GM23338 (cell line): ENCODE data around the gene HRH2. TPM values are rescaled to one million over a fixed set of nuclear protein-coding genes. Genes with fewer than 3 reads are reported as not detected.

ENCODE experiments used
- ATAC-seq: fragments of 200-7000 bp; cut with Tn5 transposase; 3 replicates; pipeline ENCODE4 v1.9.1; 2020
- DNase-seq: peaks from one replicate; pipeline ENCODE4 v3.0.0-alpha.2; 2015; ENCODE audit warnings: low spot score
- H2AFZ ChIP-seq: fragments of 200-600 bp; sonication (generic); 2 replicates; pipeline ENCODE4 v1.8.0; 2016; ENCODE audit warnings: antibody characterized with exemption, mild to moderate bottlenecking, moderate library complexity
- H3F3A ChIP-seq: fragments of 200-600 bp; sonication (generic); replicated peaks from 2 replicates; pipeline ENCODE4 v1.8.0; 2017; ENCODE audit warnings: antibody characterized with exemption, mixed run types, low read depth
- H3K27ac ChIP-seq: fragments of 200-600 bp; sonication (generic); 2 replicates; pipeline ENCODE4 v1.6.1; 2016; ENCODE audit warnings: low read depth
- H3K27me3 ChIP-seq: fragments of 200-600 bp; sonication (generic); 2 replicates; pipeline ENCODE4 v1.8.0; 2016; ENCODE audit warnings: mild to moderate bottlenecking, mixed run types, moderate library complexity; ENCODE audit not compliant: insufficient read depth
- H3K36me3 ChIP-seq: fragments of 200-600 bp; sonication (generic); 2 replicates; pipeline ENCODE4 v1.8.0; 2016; ENCODE audit warnings: mild to moderate bottlenecking; ENCODE audit not compliant: insufficient read depth
- H3K4me1 ChIP-seq: fragments of 200-600 bp; sonication (generic); 2 replicates; pipeline ENCODE4 v1.8.0; 2016; ENCODE audit warnings: mild to moderate bottlenecking, moderate library complexity; ENCODE audit not compliant: insufficient read depth
- H3K4me2 ChIP-seq: fragments of 200-600 bp; sonication (generic); 2 replicates; pipeline ENCODE4 v1.7.1; 2017; ENCODE audit warnings: mixed run types
- H3K4me3 ChIP-seq: fragments of 200-600 bp; sonication (generic); 2 replicates; pipeline ENCODE4 v1.6.1; 2016; ENCODE audit warnings: mixed run types
- H3K79me2 ChIP-seq: fragments of 200-600 bp; sonication (generic); replicated peaks from 2 replicates; pipeline ENCODE4 v1.8.0; 2017; ENCODE audit warnings: mild to moderate bottlenecking; ENCODE audit not compliant: insufficient read depth
- H3K9me2 ChIP-seq: fragments of 200-600 bp; sonication (generic); 2 replicates; pipeline ENCODE4 v1.8.0; 2017; ENCODE audit not compliant: insufficient read depth
- H4K20me1 ChIP-seq: fragments of 200-600 bp; sonication (generic); replicated peaks from 2 replicates; pipeline ENCODE4 v1.8.0; 2017; ENCODE audit warnings: mild to moderate bottlenecking; ENCODE audit not compliant: insufficient read depth
- H3K27ac Mint-ChIP-seq: 2 replicates; pipeline ENCODE4 v1.8.0; 2020; ENCODE audit warnings: inconsistent platforms, mild to moderate bottlenecking, moderate library complexity, mixed read lengths
- H3K27me3 Mint-ChIP-seq: 3 replicates; pipeline ENCODE4 v1.8.0; 2022; ENCODE audit warnings: low read depth, mild to moderate bottlenecking, moderate library complexity, mixed read lengths, inconsistent platforms; ENCODE audit not compliant: insufficient read depth, poor library complexity
- H3K36me3 Mint-ChIP-seq: 3 replicates; pipeline ENCODE4 v1.8.0; 2021; ENCODE audit warnings: low read depth, mild to moderate bottlenecking, inconsistent platforms, moderate library complexity, mixed read lengths
- H3K4me1 Mint-ChIP-seq: 3 replicates; pipeline ENCODE4 v1.8.0; 2020; ENCODE audit warnings: mild to moderate bottlenecking, inconsistent platforms, mixed read lengths
- H3K4me3 Mint-ChIP-seq: 3 replicates; pipeline ENCODE4 v1.8.0; 2021; ENCODE audit warnings: moderate library complexity, mild to moderate bottlenecking, inconsistent platforms, mixed read lengths
- H3K9me3 Mint-ChIP-seq: 3 replicates; pipeline ENCODE4 v1.8.0; 2020; ENCODE audit warnings: moderate library complexity, mild to moderate bottlenecking, inconsistent platforms, mixed read lengths
- EZH2phosphoT487 ChIP-seq: fragments of 200-600 bp; sonication (generic); IDR thresholded peaks from one replicate; pipeline ENCODE4 v1.8.1; 2018; ENCODE audit warnings: antibody characterized with exemption; ENCODE audit not compliant: unreplicated experiment
- JUNB ChIP-seq: IDR thresholded peaks from one replicate; pipeline ENCODE4 v1.6.1; 2016; ENCODE audit warnings: antibody characterized with exemption; ENCODE audit not compliant: unreplicated experiment
- POLR2AphosphoS5 ChIP-seq: IDR thresholded peaks from 2 replicates; pipeline ENCODE4 v1.6.1; 2016; ENCODE audit warnings: antibody characterized with exemption, low read depth
- STAT1 ChIP-seq: IDR thresholded peaks from one replicate; pipeline ENCODE4 v1.6.1; 2016; ENCODE audit warnings: antibody characterized with exemption; ENCODE audit not compliant: unreplicated experiment
- ZNF114 ChIP-seq: fragments of 250-450 bp; sonication (Bioruptor Pico); IDR thresholded peaks from 2 replicates; pipeline ENCODE4 v1.5.0; 2020; ENCODE audit warnings: mild to moderate bottlenecking, moderate library complexity
- polyA plus RNA-seq: library from polyadenylated mRNA; unstranded; fragments of >200 nt; fragmentation: Nextera tagmentation; extraction: Ambion mirVana; gene quantifications from 2 replicates; pipeline ENCODE4 v1.2.1, GENCODE V29; 2016
- total RNA-seq: library from RNA; depleted of rRNA; stranded (reverse); fragments of >200 nt; shearing (Covaris generic); gene quantifications from 2 replicates; pipeline ENCODE4 v1.2.3, GENCODE V29; 2014
- TF ChIP-seq, protein P1 (sequence below): IDR thresholded peaks from 2 replicates; pipeline ENCODE4 v1.6.1; 2016; ENCODE audit warnings: antibody characterized with exemption
- TF ChIP-seq, protein P2 (sequence below): IDR thresholded peaks from one replicate; pipeline ENCODE4 v1.6.1; 2018; ENCODE audit warnings: antibody characterized with exemption; ENCODE audit not compliant: unreplicated experiment
- TF ChIP-seq, protein P3 (sequence below): fragments of 250-450 bp; sonication (Bioruptor Pico); IDR thresholded peaks from 2 replicates; pipeline ENCODE4 v1.5.0; 2020; ENCODE audit warnings: mild to moderate bottlenecking, moderate library complexity
- TF ChIP-seq, protein P4 (sequence below), 2 experiments: fragments of 200-600 bp in 1 of 2; sonication (generic) in 1 of 2; conservative IDR thresholded peaks; 2 replicates each; pipeline versions ENCODE4 v1.5.1 to v1.6.1; 2016 to 2017; ENCODE audit warnings: antibody characterized with exemption in 2 of 2, low read depth in 2 of 2, mild to moderate bottlenecking in 2 of 2, moderate library complexity in 1 of 2

The HRH2 gene
- total and polyA plus RNA-seq, 2 experiments from 2014 or later: 6.8 to 7.0 TPM

DNA sequence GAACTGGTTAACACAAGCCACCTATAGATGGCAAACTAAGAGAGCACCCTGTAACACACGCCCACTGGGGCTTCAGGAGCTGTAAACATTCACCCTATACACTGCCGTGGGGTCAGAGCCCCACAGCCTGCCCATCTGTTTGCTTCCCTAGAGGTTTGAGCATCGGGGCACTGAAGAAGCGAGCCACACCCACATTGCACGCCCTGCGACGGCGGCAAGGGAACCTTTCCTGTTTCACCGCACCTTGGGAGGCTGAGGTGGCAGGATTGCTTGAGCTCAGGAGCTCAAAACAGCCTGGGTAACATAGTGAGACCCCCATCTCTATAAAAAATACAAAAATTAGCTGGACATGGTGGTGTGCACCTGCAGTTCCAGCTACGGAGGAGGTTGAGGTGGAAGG lies 76.6 kb downstream of the HRH2 start (continued):
- TF ChIP-seq, protein P1, sequence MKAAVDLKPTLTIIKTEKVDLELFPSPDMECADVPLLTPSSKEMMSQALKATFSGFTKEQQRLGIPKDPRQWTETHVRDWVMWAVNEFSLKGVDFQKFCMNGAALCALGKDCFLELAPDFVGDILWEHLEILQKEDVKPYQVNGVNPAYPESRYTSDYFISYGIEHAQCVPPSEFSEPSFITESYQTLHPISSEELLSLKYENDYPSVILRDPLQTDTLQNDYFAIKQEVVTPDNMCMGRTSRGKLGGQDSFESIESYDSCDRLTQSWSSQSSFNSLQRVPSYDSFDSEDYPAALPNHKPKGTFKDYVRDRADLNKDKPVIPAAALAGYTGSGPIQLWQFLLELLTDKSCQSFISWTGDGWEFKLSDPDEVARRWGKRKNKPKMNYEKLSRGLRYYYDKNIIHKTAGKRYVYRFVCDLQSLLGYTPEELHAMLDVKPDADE: no peak
- no peak for TF ChIP-seq ZNF114 (CRISPR knock-in tag)
- no peak for TF ChIP-seq POLR2AphosphoS5
- TF ChIP-seq, protein P2, sequence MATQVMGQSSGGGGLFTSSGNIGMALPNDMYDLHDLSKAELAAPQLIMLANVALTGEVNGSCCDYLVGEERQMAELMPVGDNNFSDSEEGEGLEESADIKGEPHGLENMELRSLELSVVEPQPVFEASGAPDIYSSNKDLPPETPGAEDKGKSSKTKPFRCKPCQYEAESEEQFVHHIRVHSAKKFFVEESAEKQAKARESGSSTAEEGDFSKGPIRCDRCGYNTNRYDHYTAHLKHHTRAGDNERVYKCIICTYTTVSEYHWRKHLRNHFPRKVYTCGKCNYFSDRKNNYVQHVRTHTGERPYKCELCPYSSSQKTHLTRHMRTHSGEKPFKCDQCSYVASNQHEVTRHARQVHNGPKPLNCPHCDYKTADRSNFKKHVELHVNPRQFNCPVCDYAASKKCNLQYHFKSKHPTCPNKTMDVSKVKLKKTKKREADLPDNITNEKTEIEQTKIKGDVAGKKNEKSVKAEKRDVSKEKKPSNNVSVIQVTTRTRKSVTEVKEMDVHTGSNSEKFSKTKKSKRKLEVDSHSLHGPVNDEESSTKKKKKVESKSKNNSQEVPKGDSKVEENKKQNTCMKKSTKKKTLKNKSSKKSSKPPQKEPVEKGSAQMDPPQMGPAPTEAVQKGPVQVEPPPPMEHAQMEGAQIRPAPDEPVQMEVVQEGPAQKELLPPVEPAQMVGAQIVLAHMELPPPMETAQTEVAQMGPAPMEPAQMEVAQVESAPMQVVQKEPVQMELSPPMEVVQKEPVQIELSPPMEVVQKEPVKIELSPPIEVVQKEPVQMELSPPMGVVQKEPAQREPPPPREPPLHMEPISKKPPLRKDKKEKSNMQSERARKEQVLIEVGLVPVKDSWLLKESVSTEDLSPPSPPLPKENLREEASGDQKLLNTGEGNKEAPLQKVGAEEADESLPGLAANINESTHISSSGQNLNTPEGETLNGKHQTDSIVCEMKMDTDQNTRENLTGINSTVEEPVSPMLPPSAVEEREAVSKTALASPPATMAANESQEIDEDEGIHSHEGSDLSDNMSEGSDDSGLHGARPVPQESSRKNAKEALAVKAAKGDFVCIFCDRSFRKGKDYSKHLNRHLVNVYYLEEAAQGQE: no peak

DNA sequence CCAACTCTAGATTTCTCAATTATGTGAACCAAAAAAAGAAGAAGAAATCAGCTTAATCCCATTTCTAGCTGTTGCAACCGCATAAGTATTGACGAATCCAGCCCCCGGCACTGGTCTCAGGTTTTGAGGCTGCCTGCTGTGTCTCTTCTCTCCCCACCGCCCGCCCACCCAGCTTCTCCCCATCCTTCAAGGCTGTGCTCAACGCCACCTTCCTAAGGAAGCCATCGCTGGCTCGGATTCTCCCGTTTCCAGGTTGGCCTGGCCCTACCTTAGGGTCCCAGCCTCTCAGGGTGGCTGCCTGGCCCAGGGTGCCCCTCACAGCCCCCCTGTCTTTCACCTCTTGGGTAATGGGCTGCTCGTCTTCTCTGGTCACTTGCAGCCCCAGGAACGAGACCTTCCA lies 77.8 kb downstream of the HRH2 start:
- Histone ChIP-seq H3K27me3 (no peaks in the 10 kb centered on the region), H3K4me2 (no peak overlapping the region), H2AFZ (no peak overlapping the region), H3K79me2 (no peaks in the 10 kb centered on the region), H3K27ac (no peak overlapping the region), H3K9me2 (no peaks in the 10 kb centered on the region), H3F3A (no peaks in the 10 kb centered on the region), H4K20me1 (no peaks in the 10 kb centered on the region), H3K4me1 (no peaks in the 10 kb centered on the region), H3K36me3 (no peaks in the 10 kb centered on the region), H3K4me3 (no peak overlapping the region)
- Mint-ChIP-seq H3K9me3 (peaks cover 4% of the 10 kb centered on the region; the same call in 1 of the 3 replicates), H3K27me3 (peaks cover 2% of the 10 kb centered on the region), H3K4me1 (peaks cover 4% of the 10 kb centered on the region; the same call in 1 of the 3 replicates), H3K27ac (no peak overlapping the region), H3K4me3 (no peak overlapping the region), H3K36me3 (peaks cover 3% of the 10 kb centered on the region; the same call in 1 of the 3 replicates)
- TF ChIP-seq, protein P3, sequence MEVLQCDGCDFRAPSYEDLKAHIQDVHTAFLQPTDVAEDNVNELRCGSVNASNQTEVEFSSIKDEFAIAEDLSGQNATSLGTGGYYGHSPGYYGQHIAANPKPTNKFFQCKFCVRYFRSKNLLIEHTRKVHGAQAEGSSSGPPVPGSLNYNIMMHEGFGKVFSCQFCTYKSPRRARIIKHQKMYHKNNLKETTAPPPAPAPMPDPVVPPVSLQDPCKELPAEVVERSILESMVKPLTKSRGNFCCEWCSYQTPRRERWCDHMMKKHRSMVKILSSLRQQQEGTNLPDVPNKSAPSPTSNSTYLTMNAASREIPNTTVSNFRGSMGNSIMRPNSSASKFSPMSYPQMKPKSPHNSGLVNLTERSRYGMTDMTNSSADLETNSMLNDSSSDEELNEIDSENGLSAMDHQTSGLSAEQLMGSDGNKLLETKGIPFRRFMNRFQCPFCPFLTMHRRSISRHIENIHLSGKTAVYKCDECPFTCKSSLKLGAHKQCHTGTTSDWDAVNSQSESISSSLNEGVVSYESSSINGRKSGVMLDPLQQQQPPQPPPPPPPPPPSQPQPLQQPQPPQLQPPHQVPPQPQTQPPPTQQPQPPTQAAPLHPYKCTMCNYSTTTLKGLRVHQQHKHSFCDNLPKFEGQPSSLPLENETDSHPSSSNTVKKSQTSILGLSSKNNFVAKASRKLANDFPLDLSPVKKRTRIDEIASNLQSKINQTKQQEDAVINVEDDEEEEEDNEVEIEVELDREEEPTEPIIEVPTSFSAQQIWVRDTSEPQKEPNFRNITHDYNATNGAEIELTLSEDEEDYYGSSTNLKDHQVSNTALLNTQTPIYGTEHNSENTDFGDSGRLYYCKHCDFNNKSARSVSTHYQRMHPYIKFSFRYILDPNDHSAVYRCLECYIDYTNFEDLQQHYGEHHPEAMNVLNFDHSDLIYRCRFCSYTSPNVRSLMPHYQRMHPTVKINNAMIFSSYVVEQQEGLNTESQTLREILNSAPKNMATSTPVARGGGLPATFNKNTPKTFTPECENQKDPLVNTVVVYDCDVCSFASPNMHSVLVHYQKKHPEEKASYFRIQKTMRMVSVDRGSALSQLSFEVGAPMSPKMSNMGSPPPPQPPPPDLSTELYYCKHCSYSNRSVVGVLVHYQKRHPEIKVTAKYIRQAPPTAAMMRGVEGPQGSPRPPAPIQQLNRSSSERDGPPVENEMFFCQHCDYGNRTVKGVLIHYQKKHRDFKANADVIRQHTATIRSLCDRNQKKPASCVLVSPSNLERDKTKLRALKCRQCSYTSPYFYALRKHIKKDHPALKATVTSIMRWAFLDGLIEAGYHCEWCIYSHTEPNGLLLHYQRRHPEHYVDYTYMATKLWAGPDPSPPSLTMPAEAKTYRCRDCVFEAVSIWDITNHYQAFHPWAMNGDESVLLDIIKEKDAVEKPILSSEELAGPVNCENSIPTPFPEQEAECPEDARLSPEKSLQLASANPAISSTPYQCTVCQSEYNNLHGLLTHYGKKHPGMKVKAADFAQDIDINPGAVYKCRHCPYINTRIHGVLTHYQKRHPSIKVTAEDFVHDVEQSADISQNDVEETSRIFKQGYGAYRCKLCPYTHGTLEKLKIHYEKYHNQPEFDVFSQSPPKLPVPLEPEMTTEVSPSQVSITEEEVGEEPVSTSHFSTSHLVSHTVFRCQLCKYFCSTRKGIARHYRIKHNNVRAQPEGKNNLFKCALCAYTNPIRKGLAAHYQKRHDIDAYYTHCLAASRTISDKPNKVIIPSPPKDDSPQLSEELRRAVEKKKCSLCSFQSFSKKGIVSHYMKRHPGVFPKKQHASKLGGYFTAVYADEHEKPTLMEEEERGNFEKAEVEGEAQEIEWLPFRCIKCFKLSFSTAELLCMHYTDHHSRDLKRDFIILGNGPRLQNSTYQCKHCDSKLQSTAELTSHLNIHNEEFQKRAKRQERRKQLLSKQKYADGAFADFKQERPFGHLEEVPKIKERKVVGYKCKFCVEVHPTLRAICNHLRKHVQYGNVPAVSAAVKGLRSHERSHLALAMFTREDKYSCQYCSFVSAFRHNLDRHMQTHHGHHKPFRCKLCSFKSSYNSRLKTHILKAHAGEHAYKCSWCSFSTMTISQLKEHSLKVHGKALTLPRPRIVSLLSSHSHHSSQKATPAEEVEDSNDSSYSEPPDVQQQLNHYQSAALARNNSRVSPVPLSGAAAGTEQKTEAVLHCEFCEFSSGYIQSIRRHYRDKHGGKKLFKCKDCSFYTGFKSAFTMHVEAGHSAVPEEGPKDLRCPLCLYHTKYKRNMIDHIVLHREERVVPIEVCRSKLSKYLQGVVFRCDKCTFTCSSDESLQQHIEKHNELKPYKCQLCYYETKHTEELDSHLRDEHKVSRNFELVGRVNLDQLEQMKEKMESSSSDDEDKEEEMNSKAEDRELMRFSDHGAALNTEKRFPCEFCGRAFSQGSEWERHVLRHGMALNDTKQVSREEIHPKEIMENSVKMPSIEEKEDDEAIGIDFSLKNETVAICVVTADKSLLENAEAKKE: no peak
- no peak for TF ChIP-seq JUNB
- TF ChIP-seq ZNF114 (CRISPR knock-in tag): no peak
- TF ChIP-seq, protein P2: no peak
- TF ChIP-seq STAT1: no peak
- TF ChIP-seq, protein P4, sequence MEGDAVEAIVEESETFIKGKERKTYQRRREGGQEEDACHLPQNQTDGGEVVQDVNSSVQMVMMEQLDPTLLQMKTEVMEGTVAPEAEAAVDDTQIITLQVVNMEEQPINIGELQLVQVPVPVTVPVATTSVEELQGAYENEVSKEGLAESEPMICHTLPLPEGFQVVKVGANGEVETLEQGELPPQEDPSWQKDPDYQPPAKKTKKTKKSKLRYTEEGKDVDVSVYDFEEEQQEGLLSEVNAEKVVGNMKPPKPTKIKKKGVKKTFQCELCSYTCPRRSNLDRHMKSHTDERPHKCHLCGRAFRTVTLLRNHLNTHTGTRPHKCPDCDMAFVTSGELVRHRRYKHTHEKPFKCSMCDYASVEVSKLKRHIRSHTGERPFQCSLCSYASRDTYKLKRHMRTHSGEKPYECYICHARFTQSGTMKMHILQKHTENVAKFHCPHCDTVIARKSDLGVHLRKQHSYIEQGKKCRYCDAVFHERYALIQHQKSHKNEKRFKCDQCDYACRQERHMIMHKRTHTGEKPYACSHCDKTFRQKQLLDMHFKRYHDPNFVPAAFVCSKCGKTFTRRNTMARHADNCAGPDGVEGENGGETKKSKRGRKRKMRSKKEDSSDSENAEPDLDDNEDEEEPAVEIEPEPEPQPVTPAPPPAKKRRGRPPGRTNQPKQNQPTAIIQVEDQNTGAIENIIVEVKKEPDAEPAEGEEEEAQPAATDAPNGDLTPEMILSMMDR (conservative IDR thresholded peaks at IDR 0.05; ENCODE audit: low read depth in 2 of 2): no peak
- TF ChIP-seq EZH2phosphoT487: no peak
- ATAC-seq (no peak), DNase-seq (no peak)
